SIG-M5 treated with dmso at 0.1 percent for 504 hours (cell line): Measurements from ENCODE around the gene SCRT2.
"Not testable (repeated sequence)": the region's sequence is repeated elsewhere in the genome, so short reads cannot be mapped to it uniquely, and the experiment has no call there.

Experiments used
- DNase-seq: peaks from one replicate; lab custom pipeline; 2025; ENCODE audit not compliant: unreplicated experiment; lab: John Stamatoyannopoulos, UW

SCRT2 gene

DNA sequence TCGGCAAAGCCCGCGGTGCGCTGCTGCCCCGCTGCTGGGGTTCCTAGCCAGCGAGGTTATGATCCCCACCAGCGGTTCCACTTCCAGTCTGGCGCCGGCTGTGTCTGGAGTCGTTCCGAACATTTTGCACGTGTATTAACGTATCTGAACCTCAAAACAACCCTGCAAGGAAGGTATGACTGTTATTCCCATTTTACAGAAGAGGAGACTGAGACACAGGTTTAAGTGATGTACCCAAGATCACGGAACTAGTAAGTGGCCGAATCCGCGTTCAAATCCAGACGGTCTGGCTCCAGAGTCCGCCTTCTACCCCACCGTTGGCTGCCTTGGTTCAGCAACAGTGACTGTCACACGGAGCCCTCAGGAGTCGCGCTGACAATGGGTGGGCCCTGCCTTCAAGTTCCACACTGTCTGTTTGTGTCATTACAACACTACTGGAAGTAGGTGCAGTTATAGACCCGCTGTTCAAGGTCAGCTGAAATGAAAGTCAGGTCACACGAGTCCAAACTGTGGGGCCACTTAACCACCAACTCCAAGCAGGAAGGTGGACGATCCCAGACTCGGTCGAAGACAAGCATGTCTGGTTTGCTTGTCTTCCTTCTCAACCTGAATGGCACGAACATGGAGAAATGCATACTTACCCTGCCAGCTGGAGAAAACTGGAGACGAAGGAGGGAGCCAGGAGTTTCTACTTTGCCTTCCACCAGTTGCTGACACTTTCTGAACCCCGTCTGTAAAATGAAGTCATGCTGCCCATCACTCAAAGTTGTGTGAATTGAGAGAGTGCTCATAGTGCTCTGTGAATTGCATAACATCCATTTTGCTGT lies 21.8 kb downstream of the SCRT2 start:
- peak; percentile 27 for DNase-seq

DNA sequence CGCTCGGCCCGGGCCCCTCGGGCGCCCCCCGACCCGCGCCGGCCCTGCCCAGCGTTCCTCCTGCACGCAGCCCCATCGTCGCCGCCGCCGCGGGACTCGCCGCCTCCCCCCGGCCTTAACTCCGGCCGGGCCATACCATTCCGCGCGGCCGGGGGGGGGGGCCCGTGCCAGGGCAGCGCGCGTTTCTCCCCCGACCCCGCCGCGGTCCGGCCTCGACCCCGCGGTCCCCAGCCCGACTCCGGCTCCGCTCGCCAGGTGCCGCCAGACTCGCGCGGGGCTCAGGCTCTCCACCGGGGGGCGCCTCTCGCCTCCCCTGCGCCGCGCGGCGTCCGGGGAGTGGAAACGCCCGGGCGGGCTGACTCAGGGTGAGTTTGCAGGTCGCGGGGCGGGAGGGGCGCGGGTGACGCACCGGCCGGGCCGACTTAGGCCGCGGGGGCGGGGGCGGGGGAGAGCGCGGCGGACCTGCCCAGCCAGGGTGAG lies 22.5 kb downstream of the SCRT2 start, which contains the start of gene SRXN1:
Gene SRXN1 (minus strand): TSS at position 91 of the 480 bp plus-strand sequence. CDS start 15 bp downstream, at position 76.
- peak; percentile 83 for DNase-seq

DNA sequence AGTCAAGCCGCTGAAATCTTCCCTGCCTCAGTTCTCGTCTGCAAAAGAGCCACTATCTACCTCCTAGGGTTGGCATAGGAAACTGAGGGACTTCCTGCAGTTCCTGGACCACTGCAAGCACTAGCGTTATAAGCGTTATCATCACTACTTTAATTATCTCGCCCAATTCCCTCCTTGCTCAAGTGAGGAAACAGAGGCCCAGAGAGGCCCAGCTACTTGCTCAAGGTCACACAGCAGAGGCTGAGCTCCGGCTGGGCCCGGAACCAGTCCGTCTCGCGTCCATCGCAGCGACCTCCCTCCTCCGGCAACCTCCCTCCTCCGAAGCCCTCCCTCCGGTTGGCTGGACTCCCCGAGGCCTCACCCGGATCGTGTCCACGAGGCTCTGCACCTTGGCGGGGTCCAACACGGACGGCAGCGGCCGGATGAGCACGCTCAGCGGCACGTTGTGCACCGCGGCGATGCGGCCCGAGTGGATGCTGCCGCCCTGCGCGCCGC lies 22.9 kb downstream of the SCRT2 start:
- DNase-seq, result no peak

DNA sequence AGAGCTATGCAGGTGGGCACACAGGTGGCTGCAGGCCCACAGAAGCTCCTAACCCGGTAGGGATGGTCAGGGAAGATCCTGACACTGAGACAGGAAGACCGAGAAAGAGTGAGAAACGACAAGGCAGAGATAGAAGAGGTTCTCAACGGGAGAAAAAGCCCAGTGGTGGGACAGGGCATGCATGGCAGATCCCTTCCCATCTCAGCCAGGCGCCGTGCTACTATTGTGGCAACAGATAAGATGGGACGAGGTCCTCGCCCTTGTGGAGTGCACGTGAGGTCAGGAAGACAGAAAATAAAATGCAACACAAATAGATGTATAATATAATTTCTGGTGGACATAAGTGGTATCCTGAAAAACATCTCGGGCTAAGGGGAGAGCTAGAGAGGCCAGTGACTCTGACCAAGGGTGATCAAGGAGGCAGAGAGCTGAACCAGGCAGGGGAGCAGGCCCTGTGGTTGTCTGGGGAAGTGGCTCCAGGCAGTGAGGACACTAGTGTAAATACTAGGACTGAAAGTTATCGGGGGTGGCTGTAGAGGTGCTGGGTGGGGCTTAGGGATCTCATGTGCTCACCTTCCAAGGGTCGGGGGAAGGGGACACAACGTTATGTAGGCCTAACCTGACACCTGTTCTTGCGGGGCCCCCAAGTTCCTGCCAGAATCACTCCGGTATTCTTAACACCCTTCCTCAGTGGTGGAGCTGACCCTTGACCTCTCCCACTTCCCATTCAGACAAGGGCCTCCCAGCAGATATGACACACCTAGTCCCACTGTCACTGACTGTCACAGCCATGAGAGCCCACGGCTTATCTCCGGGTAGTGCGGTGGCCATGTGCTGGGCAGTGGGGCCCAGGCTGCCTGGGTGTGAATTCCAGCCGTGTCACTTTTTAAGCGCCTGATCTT lies 23.6 kb downstream of the SCRT2 start:
- peak; percentile 47 for DNase-seq

DNA sequence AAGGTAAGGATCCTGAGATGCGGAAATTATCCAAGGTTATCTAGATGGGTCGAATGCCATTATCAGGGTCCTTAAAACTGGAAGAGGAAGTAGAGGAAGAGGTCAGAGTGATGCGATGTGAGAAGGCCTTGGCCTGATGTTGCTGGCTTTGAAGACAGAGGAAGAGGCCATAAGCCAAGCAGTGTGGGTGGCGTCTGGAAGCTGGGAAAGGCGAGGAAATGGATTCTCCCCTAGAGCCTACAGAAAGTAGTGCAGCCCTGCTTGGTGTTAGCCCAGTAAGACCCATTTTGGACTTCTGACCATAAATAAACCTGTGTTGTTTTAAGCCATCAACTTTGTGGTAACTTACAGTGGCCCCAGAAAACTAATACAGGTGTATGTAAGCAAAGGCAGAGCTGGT lies 24.6 kb downstream of the SCRT2 start:
- no peak for DNase-seq

DNA sequence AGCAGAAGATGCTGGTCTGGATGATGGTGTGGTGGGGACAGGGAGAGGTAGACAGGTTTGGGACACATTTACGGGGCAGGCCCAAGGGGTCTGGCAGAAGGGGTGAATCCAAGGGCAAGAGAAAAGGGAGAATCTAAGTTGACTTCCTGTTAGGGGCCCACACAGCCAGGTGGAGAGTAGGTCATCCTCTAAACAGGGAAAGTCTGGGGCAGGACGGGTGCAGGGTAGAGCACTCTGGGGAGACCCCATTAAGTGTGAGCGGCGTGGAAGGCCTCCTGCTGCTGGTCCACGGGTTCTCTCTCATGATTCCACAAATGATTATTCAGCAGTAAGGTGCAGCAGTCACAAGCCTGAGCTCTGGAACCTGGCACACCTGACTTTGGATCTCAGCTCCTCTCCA lies 25.3 kb downstream of the SCRT2 start:
- DNase-seq, result no peak

DNA sequence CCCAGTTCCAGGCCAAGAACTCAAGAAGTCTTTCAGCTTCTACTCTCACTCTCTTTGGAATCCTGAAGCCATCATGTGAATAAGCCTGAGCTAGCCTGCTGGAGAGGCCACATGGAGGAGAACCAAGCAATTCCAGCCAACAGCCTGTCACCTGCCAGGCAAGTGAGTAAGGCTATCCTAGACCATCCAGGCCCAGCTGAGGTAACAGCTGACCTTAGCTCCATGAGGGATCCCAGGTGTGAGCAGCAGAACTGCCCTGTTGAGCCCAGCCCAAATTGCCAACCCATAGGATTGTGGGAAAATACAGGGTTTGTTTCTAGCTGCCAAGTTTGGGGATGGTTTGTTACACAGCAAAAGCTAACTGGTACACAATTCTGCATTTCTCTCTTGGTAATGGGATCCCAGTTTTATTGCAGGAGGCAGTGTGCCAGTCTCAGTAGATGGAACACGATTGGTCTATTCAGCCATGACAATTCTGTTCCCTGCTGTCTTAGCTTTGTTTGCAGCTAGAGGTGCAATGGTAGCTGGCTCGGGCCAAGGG lies 28.1 kb downstream of the SCRT2 start:
- no peak for DNase-seq

DNA sequence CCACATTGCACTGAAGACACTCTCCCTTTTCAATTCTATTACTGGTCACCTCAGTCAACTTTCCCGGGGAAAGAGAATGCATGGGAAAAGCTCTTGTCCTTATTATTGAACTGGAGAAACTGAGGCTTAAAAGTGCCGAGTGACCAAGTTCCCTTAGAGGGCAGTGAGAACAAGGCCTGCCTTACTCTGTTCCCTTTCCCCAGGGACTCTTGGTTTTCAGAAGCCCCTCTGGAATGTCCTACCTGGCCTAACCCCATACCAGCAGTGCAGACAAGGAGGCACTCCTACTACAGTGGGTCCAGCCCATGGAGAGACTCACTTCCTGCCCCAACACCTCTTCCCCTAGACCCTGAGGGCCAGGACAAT lies 28.8 kb downstream of the SCRT2 start:
- DNase-seq, result no peak

DNA sequence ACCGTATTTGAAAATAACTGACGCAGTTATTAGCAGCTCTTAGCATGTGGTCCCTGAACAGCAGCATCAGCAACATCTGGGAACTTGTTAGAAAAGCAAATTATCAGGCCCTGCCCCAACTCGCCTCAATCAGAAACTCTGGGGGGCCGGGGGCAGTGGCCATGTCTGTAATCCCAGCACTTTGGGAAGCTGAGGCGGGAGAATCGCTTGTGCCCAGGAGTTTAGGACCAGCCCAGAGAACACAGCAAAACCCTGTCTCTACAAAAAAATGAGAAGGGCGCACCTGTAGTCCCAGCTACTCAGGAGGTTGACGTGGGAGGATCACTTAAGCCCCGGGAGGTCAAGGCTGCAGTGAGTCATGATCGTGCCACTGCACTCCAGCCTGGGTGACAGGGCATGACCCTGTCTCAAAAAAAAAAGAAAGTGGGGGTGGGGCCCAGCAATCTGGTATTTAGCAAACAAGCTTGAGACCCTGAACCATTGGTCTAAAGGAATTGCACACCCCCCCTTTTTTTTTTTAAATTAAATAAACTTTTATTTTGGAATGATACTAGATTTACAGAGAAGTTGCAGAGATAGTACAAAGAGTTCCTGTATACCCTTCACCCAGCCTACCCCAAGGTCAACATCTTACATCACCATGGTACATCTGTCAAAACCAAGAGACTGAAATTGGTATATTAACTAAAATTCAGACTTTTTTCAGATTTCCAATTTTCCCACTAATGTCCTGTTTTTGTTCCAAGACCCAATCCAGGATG lies 29.3 kb downstream of the SCRT2 start:
- no peak for DNase-seq

DNA sequence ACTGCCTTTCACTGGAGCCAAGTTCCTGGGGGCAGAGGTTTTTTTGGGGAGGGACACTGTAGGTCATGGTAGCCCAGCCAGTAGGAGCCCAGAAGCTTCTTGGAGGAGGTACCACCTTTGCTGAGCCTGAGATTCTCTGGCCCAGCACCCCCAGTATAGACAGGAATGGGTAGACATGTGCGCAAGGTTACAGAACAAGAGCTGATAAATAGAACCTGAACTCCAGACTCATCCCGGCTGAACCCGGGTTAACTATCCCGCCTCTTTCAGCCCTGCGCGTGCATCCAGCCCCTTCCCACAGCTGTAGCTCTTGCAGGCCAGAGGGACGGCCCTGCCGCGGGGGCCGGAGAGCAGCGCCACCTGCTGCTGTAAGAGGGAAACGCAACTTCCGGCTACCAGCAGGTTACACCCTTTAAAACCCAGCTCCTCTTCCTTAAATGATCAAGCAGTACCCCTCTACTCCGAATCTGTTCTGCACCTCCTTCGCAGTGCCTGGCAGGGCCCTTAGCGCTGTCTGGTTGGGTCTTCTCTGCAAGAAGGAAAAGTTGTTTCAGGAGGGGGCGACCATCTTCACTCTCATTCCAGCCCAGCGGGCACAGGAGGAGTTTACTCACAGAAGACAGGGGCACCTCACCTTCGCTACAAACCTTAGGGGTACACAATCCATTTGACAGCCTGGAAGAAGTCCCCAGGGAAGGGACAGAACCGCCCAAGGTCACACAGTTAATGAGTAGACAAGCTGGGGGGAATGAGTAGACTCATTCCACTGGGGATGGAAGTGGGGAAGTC lies 30.1 kb downstream of the SCRT2 start:
- DNase-seq, result peak; percentile 75

DNA sequence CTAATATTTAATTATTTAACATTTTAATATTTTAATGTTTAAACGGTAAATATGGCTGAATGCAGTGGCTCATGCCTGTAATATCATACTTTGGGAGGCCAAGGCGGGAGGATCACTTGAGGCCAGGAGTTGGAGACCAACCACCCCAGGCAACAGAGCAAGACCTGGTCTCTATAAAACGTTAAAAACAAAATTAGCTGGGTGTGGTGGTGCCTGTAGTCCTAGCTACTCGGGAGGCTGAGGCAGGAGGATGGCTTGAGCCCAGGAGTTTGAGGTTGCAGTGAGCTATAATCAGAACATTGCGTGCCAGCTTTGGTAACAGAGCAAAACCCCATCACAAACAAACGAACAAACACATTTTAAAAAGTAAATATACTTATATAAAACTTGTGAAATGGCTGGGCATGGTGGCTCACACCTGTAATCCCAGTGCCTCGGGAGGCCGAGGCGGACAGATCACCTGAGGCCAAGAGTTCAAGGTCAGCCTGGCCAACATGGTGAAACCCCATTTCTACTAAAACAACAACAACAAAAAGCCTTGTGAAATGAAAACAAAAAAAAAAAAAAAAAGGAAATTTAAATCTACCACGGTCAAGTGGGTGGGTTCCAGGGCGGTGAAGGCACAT lies 30.8 kb downstream of the SCRT2 start:
- no peak for DNase-seq

DNA sequence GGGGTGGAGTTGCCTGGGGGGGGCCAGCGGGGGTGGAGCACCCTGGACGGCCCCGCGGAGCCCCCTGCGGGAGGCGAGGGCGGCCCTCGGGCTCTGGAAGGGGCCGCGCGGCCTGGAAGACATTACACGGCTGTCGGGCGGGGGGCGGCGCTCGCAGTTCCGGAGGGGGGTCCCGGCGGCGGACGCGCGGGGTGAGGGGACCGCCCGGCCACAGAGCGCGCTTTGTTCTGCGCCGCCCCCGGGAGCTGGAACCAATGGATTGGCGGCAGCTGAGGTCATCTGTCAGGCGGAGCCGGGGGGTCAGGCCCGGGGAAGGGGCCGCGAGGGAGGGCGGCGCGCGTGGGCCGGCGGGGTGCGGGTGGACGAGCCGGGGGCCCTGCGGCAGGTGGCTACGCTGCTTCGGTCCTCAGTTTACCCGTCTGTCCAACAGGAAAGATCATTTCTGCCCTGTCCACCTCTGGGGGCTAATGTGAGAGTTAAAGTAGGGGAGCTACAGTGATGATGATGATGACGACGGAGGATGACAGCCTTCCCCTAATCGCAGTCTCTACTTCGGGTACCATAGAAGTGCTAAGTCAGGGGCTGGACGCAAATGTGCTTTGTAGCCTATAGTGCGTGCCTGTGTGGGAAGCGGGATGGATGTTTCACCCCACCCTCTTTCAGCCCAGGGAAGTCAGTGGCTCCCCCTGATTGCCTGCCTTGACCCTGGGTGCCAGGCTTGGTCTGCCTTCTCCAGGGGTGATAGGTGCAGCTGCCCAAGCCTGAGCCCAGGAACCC lies 33.0 kb downstream of the SCRT2 start:
- DNase-seq, result no peak

DNA sequence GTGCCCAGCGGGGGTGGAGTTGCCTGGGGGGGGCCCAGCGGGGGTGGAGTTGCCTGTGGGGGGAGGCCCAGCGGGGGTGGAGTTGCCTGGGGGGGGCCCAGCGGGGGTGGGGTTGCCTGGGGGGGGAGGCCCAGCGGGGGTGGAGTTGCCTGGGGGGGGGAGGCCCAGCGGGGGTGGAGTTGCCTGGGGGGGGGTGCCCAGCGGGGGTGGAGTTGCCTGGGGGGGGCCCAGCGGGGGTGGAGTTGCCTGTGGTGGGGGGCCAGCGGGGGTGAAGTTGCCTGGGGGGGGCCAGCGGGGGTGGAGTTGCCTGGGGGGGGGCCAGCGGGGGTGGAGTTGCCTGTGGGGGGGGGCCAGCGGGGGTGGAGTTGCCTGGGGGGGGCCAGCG lies 33.6 kb downstream of the SCRT2 start:
- DNase-seq, result not testable (repeated sequence)

DNA sequence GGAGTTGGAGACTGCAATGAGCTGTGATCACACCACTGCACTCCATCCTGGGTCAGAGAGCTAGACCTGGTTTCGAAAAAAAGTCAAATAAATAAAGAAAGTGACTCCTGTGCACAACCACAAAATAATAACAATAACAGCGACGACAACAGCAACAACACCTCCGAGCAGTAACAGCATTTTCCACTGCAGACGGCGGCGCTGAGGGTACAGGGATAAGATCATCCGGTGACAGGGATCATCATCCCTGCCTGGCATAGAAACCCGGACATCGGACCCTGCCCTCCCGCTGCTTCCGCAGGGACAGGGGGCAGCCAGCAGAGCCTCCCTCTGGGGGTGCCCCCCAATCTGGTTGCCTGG lies 34.1 kb downstream of the SCRT2 start:
- DNase-seq, result no peak

DNA sequence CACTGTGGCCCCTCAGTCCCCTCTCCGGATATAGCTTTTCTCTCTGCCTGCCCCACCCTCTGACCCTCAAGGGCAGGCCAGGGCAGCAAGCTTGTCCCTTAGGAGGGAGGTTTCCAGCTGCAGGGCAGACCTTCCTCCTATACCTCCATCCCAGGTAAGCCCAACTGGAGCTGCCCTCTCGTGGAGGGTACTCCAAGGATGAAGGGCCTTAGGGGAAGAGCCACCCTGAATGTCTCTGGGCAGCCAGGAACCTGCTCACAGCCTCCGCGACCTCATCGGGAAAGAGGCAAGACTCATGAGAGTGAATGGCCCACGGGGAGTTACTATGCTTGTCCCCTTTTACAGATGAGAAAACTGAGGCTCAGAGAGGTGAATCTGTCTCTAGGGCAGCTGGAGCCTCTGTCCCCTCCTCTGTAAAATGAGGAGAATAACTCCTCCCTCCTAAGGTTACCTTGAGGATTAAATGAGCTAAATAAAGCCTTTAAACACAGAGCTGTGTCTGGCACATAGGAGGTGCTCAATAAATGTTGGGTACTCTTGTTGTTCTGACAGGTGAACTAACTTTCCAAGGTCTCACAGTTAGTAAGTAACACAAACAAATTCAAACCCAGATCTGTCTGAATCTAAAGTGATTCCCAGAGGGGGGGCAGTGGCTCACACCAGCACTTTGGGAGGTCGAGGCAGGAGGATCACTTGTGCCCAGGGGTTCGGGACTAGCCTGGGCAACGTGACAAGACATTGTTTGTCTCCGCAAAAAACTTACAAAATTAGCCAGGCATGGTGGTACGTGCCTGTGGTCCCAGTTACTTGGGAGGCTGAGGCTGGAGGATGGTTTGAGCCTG lies 34.7 kb downstream of the SCRT2 start:
- DNase-seq, result no peak

DNA sequence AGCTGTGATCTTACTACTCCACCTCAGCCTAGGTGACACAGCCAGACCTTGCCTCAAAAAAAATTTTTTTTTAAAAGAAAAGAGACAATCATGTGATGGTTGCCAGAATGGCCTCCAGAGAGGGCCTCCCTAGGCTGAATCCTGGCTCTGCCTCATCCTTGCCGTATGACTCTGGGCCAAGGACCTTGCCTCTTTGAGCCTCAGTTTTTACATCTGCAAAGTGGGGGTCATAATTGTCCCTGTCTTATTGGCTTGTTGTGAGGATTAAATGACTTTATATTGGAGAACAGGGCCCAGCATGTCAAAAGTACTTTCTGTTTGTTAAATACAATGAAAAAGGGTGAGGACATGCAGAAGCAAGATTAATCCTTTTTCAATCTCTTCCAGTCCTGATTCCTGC lies 37.0 kb downstream of the SCRT2 start:
- DNase-seq, result no peak

DNA sequence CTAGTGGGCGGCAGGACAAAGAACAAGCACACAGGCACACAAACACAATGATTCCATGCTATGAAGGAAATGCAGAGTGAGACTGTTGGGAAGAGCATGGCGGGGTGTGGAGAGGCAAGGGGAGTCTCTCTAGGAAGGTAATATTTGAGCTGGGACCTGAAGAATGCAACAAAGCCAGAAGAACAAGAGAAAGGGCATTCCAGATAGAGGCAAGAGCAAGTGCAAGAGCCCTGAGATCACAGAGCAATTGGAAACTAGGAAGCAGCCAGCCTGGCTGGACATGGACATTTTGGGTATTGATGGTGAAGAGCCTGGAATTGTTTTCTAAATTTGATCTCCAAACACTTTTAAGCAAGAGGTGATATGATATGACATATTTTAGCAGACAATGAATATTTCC lies 38.0 kb downstream of the SCRT2 start:
- no peak for DNase-seq

DNA sequence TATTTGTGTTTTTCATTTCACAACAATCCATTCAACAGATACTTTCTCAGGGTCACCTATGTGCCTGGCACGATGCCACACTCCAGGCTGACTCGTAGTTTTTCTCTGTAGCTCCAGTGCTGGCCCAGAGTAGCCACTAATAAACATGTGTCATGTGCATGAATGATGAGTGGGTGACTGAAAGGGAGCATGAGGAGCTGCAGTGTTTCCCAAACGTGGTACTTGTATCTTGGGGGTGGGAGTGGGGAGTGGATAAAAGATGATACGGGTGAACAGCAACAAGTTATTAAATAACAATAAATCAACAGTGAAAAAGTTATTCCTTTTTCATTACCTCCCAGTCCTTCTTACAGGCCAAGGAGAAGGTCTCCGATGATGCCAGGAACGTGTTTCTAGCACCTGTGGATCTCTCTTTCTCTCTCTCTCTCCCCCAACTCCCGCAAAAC lies 39.7 kb downstream of the SCRT2 start:
- no peak for DNase-seq
